ENCODE measurements around the gene GALNT17. TPM values are rescaled to one million over a fixed set of nuclear protein-coding genes. Genes with fewer than 3 reads are reported as not detected.

The GALNT17 gene
- total and polyA plus RNA-seq, 2 experiments from 2014 or later, result 11.1 to 65.6 TPM

DNA sequence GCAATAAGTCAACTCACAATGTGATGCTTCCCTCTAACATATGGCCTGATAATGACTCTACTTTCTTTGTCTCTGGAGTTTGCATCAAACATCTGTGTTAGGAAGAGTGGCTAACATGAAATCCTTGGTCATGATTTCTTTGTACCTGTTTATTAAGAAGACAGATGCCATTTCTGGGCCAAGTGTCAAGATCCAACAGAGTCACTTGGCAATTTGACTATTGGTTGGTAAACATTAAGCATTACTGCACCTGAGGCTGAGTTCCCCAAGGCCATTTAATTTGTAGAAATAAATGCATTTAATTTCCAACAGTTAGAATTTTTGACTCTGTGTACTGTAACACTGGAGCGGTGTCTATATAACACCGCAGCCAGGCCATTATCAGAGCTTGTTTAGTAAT, 403.7 kb downstream of the GALNT17 start:
- Mint-ChIP-seq H3K4me3 (no peak overlapping the region), H3K9me3 (peaks cover 19% of the 10 kb centered on the region), H3K27ac (no peak overlapping the region), H3K4me1 (peaks cover 5% of the 10 kb centered on the region), H3K27me3 (ENCODE audit: insufficient read depth, low read depth, poor library complexity) (peaks cover 7% of the 10 kb centered on the region), H3K36me3 (ENCODE audit: low read depth) (peaks cover 39% of the 10 kb centered on the region)
- 0 out of 2 replicates have a peak, but pooled peaks cover 4% of the 10 kb centered on the region for H3K4me1 ChIP-seq (ENCODE audit: insufficient read depth)
- ATAC-seq (no peak), DNase-seq (ENCODE audit: low spot score) (no peak)
- no peak overlapping the region for H2AFZ ChIP-seq
- H3K4me3 ChIP-seq, result no peak overlapping the region
- no peak overlapping the region for H3K27ac ChIP-seq (ENCODE audit: low read depth)
- H3K36me3 ChIP-seq (ENCODE audit: insufficient read depth), result no peaks in the 10 kb centered on the region; the same call in 1 of the 2 replicates
- no peaks in the 10 kb centered on the region for H3K27me3 ChIP-seq (ENCODE audit: insufficient read depth)
- TF ChIP-seq, protein P1, sequence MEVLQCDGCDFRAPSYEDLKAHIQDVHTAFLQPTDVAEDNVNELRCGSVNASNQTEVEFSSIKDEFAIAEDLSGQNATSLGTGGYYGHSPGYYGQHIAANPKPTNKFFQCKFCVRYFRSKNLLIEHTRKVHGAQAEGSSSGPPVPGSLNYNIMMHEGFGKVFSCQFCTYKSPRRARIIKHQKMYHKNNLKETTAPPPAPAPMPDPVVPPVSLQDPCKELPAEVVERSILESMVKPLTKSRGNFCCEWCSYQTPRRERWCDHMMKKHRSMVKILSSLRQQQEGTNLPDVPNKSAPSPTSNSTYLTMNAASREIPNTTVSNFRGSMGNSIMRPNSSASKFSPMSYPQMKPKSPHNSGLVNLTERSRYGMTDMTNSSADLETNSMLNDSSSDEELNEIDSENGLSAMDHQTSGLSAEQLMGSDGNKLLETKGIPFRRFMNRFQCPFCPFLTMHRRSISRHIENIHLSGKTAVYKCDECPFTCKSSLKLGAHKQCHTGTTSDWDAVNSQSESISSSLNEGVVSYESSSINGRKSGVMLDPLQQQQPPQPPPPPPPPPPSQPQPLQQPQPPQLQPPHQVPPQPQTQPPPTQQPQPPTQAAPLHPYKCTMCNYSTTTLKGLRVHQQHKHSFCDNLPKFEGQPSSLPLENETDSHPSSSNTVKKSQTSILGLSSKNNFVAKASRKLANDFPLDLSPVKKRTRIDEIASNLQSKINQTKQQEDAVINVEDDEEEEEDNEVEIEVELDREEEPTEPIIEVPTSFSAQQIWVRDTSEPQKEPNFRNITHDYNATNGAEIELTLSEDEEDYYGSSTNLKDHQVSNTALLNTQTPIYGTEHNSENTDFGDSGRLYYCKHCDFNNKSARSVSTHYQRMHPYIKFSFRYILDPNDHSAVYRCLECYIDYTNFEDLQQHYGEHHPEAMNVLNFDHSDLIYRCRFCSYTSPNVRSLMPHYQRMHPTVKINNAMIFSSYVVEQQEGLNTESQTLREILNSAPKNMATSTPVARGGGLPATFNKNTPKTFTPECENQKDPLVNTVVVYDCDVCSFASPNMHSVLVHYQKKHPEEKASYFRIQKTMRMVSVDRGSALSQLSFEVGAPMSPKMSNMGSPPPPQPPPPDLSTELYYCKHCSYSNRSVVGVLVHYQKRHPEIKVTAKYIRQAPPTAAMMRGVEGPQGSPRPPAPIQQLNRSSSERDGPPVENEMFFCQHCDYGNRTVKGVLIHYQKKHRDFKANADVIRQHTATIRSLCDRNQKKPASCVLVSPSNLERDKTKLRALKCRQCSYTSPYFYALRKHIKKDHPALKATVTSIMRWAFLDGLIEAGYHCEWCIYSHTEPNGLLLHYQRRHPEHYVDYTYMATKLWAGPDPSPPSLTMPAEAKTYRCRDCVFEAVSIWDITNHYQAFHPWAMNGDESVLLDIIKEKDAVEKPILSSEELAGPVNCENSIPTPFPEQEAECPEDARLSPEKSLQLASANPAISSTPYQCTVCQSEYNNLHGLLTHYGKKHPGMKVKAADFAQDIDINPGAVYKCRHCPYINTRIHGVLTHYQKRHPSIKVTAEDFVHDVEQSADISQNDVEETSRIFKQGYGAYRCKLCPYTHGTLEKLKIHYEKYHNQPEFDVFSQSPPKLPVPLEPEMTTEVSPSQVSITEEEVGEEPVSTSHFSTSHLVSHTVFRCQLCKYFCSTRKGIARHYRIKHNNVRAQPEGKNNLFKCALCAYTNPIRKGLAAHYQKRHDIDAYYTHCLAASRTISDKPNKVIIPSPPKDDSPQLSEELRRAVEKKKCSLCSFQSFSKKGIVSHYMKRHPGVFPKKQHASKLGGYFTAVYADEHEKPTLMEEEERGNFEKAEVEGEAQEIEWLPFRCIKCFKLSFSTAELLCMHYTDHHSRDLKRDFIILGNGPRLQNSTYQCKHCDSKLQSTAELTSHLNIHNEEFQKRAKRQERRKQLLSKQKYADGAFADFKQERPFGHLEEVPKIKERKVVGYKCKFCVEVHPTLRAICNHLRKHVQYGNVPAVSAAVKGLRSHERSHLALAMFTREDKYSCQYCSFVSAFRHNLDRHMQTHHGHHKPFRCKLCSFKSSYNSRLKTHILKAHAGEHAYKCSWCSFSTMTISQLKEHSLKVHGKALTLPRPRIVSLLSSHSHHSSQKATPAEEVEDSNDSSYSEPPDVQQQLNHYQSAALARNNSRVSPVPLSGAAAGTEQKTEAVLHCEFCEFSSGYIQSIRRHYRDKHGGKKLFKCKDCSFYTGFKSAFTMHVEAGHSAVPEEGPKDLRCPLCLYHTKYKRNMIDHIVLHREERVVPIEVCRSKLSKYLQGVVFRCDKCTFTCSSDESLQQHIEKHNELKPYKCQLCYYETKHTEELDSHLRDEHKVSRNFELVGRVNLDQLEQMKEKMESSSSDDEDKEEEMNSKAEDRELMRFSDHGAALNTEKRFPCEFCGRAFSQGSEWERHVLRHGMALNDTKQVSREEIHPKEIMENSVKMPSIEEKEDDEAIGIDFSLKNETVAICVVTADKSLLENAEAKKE (CRISPR knock-in tag; IDR thresholded peaks at IDR 0.05), result no peak
- TF ChIP-seq EZH2phosphoT487 (IDR thresholded peaks at IDR 0.05; ENCODE audit: unreplicated experiment), result no peak
- TF ChIP-seq ZNF114 (CRISPR knock-in tag; IDR thresholded peaks at IDR 0.05), result no peak
- no peak for TF ChIP-seq STAT1 (IDR thresholded peaks at IDR 0.05; ENCODE audit: unreplicated experiment)
- TF ChIP-seq ZNF331 (CRISPR knock-in tag; IDR thresholded peaks at IDR 0.05; ENCODE audit: low read depth), result no peak
- no peak for TF ChIP-seq NANOG (IDR thresholded peaks at IDR 0.05; ENCODE audit: borderline replicate concordance)
- TF ChIP-seq POLR2AphosphoS5 (IDR thresholded peaks at IDR 0.05; ENCODE audit: low read depth), result no peak
- no peaks in the 10 kb centered on the region for H3F3A ChIP-seq (replicated peaks; ENCODE audit: low read depth)
- no peaks in the 10 kb centered on the region for H4K20me1 ChIP-seq (replicated peaks; ENCODE audit: insufficient read depth)
- H3K79me2 ChIP-seq (replicated peaks; ENCODE audit: insufficient read depth), result no peaks in the 10 kb centered on the region
- peaks cover 4% of the 10 kb centered on the region for H3K9me2 ChIP-seq (ENCODE audit: insufficient read depth)
- no peak overlapping the region for H3K4me2 ChIP-seq

DNA sequence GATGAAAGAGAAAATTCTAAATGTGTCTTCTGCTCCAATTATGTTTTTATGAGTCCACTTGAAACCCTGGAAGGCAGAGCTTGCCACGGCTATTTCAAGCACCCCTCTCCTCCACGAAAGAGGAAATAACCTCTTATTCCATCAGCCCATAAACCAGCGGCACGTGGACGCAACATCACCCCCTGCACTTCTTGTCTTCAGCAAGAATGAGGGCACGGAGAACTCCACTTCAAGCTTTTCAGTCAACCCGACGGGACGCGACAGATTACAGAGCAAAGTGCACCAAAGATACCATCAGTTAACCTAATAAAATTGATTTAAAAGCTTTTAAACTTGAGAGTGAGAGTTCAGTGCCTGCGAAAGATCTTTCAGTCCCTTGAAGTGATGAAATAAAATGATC, 406.3 kb downstream of the GALNT17 start:
- H4K20me1 ChIP-seq (replicated peaks; ENCODE audit: insufficient read depth), result no peaks in the 10 kb centered on the region
- peaks cover 7% of the 10 kb centered on the region for H3K27me3 Mint-ChIP-seq (ENCODE audit: insufficient read depth, low read depth, poor library complexity)
- peaks cover 33% of the 10 kb centered on the region for H3K36me3 Mint-ChIP-seq (ENCODE audit: low read depth)
- peaks cover 6% of the 10 kb centered on the region; the same call in 1 of the 3 replicates for H3K4me1 Mint-ChIP-seq
- 0 out of 2 replicates have a peak overlapping the region, but pooled peaks have one; percentile 66 for H3K27ac ChIP-seq (ENCODE audit: low read depth)
- H3K79me2 ChIP-seq (replicated peaks; ENCODE audit: insufficient read depth), result no peaks in the 10 kb centered on the region
- H2AFZ ChIP-seq, result no peak overlapping the region
- H3K9me2 ChIP-seq (ENCODE audit: insufficient read depth), result no peaks in the 10 kb centered on the region
- no peak overlapping the region for H3K4me2 ChIP-seq
- H3K4me1 ChIP-seq (ENCODE audit: insufficient read depth), result no peaks in the 10 kb centered on the region
- H3F3A ChIP-seq (replicated peaks; ENCODE audit: low read depth), result no peaks in the 10 kb centered on the region
- H3K9me3 Mint-ChIP-seq, result peaks cover 19% of the 10 kb centered on the region
- ATAC-seq (no peak), DNase-seq (ENCODE audit: low spot score) (no peak)
- H3K27ac Mint-ChIP-seq, result no peak overlapping the region
- no peak overlapping the region for H3K4me3 Mint-ChIP-seq
- no peak overlapping the region for H3K4me3 ChIP-seq
- H3K36me3 ChIP-seq (ENCODE audit: insufficient read depth), result no peaks in the 10 kb centered on the region; the same call in 1 of the 2 replicates
- no peaks in the 10 kb centered on the region for H3K27me3 ChIP-seq (ENCODE audit: insufficient read depth)
- TF ChIP-seq JUNB (IDR thresholded peaks at IDR 0.05; ENCODE audit: unreplicated experiment) (no peak), ZNF114 (CRISPR knock-in tag; IDR thresholded peaks at IDR 0.05) (no peak), POLR2AphosphoS5 (IDR thresholded peaks at IDR 0.05; ENCODE audit: low read depth) (no peak)
- TF ChIP-seq, protein P2, sequence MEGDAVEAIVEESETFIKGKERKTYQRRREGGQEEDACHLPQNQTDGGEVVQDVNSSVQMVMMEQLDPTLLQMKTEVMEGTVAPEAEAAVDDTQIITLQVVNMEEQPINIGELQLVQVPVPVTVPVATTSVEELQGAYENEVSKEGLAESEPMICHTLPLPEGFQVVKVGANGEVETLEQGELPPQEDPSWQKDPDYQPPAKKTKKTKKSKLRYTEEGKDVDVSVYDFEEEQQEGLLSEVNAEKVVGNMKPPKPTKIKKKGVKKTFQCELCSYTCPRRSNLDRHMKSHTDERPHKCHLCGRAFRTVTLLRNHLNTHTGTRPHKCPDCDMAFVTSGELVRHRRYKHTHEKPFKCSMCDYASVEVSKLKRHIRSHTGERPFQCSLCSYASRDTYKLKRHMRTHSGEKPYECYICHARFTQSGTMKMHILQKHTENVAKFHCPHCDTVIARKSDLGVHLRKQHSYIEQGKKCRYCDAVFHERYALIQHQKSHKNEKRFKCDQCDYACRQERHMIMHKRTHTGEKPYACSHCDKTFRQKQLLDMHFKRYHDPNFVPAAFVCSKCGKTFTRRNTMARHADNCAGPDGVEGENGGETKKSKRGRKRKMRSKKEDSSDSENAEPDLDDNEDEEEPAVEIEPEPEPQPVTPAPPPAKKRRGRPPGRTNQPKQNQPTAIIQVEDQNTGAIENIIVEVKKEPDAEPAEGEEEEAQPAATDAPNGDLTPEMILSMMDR (conservative IDR thresholded peaks at IDR 0.05; ENCODE audit: low read depth in 2 of 2), result no peak
- TF ChIP-seq, protein P3, sequence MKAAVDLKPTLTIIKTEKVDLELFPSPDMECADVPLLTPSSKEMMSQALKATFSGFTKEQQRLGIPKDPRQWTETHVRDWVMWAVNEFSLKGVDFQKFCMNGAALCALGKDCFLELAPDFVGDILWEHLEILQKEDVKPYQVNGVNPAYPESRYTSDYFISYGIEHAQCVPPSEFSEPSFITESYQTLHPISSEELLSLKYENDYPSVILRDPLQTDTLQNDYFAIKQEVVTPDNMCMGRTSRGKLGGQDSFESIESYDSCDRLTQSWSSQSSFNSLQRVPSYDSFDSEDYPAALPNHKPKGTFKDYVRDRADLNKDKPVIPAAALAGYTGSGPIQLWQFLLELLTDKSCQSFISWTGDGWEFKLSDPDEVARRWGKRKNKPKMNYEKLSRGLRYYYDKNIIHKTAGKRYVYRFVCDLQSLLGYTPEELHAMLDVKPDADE (IDR thresholded peaks at IDR 0.05), result no peak

All from GM23338 (cell line).